Measurements from ENCODE around the gene HCFC1.

GRCh38 chrX:153960077-153960476 is 11.5 kb downstream of the HCFC1 start:
- TF ChIP-seq FOXM1 (IDR thresholded peaks at IDR 0.05; ENCODE audit: borderline replicate concordance) (no peak), TARDBP (IDR thresholded peaks at IDR 0.05) (no peak), NFRKB (IDR thresholded peaks at IDR 0.05) (no peak), PKNOX1 (IDR thresholded peaks at IDR 0.05) (no peak), SP1 (IDR thresholded peaks at IDR 0.05) (no peak), ARNT (IDR thresholded peaks at IDR 0.05) (no peak), ZNF384 (IDR thresholded peaks at IDR 0.05) (no peak), SUZ12 (IDR thresholded peaks at IDR 0.05) (no peak)
